ENCODE measurements around the gene ZNF276.
A peak's percentile ranks its signal among the peaks of the same experiment; 100 is the strongest.
"Not testable (repeated sequence)": the region's sequence is repeated elsewhere in the genome, so short reads cannot be mapped to it uniquely, and the experiment has no call there.

Gene ZNF276

DNA sequence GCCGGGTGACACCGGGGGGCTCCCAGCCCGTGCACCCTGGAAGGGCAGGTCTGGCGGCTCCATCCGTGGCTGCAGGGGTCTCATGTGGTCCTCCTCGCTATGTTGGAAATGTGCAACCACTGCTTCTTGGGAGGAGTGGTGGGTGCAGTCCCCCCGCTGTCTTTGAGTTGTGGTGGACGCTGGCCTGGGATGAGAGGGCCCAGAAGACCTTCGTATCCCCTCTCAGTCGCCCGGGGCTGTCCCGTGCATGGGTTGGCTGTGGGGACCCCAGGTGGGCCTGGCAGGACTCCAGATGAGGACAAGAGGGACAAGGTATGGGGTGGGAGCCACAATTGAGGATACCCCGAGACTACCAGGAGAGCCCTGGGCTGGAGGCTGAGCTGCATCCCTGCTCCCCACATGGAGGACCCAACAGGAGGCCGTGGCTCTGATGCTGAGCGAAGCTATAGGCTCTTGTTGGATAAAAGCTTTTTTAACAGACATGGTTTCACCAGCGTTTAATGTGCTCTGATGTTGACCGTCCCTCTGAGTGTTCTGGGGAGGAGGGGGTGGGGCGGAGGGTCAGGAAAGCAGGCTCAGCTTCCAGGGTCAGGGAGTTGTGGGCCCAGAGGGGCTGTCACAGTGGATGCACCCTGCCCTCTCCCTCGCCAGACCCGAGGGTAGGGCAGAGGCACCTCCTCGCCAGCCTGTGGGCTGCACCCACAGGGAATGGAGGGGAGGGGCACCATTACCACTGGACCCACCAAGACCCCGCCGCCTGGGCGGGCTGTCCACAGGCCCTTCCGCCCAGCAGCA, 25.3 kb upstream of the ZNF276 start:
- DNase-seq = no peak

DNA sequence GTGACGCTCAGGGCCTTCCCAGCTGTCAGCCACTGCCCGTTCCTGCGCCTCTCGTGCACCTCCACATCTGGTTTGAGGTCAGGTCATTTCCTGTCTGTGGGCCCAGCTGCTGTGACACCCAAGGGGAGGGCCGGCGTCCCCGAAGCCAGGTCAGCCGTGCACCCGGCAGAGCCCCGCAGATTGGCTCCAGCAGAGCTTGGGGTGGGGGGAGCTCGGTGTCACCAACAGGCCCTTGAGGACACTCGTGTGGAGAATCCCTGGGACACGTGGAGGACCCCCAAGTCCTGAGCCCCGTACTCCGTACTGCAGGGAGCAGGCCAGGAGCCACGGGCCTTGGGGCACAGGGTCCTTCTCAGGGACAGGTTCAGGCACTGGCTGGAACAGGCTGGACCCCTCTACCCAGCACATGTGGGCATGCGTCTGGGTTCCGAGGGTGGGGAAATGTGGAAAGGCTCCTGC, 24.6 kb upstream of the ZNF276 start:
- no peak for DNase-seq

DNA sequence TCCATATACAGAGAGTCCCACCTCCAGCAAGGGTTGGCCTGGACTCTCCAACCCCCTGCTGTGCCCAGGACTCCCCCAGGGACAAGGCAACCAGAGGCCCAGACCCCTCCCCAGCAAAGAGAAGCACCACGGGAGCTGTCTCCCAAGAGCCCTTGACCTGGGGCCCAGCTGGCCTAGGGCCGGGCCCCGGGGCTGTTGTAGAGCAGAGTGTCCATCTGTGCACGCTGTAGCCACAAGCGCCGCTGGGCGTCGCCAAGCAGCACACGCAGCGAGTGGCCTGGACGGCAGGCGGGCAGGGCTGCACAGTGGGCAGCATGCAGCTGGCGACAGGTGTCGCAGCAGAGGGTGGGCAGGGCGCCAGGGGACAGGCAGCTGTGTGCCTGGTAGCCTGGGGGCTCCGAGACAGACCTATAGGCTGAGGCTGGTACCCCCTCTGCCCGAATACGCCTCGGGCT, 24.1 kb upstream of the ZNF276 start:
- no peak for DNase-seq

DNA sequence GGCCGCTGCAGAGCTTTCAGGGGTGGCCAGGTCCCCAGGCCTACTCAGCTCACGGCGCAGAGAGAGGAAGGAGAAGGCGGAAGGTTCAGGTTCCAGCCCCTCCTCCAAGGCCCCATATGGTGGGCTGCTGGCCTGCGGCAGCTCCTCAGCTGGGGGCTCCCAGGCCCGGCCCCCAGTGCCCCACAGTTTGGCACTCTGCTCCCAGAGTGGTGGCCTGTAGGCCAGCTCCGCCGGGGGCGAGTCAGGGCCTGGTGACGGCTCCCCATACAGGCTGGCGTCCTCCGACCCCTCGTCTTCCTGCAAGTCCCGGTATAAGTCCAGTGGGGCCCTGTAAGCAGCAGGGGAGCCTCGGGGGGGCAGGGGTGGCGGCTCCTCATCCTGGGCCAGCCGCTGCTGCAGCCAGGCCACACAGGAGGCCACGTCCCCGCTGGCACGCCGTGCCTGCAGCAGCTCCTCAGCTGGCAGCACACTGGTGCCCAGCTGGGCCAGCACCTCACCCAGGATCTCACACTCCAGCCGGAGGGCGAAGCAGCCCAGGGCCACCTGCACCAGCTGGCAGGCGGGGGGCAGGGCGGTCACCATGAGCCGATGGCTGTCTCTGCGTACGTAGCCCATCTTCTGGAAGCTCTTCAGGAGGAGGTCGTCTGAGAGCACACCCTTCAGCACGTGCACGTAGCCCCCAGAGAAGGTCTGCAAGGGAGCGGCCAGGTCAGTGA, 23.6 kb upstream of the ZNF276 start:
- no peak for DNase-seq

DNA sequence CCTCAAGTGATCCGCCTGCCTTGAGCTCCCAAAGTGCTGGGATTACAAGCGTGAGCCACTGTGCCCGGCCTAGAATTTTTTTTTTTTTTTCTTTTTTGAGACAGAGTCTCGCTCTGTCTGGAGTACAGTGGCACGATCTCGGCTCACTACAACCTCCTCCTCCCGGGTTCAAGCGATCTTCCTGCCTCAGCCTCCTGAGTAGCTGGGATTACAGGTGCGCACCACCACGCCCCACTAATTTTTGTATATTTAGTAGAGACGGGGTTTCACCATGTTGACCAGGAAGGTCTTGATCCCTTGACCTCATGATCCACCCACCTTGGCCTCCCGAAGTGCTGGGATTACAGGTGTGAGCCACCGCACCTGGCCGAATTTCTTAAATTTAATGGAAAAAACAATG, 22.6 kb upstream of the ZNF276 start:
- not testable (repeated sequence) for DNase-seq

DNA sequence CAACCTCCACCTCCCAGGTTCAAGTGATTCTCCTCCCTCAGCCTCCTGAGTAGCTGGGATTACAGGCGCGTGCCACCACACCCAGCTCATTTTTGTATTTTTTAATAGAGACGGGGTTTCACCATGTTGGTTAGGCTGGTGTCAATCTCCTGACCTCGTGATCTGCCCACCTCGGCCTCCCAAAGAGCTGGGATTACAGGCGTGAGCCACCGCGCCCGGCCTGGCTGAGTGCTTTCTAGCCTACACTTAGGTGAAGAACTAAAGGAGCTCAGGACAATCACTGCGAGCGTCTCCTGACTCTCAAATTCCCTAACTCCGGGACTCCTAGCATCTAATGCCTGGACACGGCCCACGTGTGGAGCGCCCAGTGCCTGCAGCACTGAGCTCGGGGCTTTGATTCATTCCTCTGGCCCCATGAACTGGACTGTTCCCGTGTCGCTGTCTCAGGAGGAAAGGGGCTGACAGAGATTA, 21.7 kb upstream of the ZNF276 start:
- not testable (repeated sequence) for DNase-seq

DNA sequence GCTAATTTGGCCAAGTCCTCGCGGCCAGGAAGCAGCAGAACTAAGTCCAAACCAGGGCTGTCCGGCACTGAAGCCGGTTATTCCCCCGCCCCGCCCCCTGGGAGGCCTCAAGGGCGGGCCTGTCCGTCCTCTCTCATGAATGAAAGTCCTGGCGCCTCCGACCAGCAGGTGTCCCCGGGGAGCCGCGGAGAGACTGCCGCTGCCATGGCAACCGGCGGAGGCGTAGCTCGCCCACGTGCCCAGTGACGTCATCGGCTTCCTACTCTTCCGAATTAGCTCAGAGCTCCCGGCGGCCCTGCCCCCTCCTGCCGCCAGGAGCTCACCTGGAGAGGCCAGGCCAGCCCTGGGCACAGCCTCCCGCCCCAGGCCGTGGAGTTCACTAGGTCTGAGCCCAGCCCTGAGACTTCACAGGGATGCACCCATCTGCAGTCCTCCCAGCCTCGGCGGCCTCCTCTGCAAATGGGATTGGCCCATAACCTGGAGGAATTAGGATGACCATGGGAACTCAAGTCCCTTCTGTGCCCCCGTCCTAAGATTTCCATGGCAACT, 21.2 kb upstream of the ZNF276 start:
- DNase-seq = peak; percentile 95

DNA sequence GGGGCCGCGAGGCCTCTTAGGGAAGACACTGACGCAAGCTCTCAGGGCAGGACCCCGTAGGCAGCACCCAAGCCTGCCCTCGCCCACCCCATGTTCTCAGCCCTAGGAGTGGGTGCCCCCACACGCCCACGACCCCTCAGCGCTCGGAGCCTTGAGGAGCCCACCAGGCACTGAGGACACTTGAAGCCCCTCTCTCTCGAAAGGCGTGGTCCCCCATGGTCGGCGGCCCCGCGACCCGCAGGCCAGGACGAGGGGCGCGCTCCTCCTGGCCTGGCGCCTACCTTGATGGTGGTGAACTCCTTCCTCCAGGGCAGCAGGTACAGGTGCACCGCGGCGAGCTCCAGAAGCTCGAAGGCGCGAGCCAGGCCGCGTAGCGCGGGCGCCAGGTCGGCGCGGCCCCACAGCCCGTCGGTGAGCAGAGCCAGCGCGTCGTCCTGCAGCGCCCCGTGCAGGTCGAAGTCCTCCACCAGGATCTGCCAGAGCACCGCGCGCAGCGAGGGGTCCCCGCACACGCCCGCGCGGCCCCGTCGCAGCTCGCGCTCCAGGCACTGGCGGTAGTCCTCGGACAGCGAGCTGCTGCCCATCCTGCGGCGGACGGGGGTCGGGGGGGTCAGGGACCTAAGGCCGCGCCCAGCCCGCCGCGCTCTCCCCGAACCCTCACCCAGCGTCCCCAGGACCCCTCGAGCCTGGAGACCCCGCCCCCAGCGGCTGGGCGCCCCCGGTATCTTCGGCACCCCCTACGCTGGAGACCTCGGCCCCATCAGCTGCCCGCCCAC, 20.5 kb upstream of the ZNF276 start:
- peak; percentile 56 for DNase-seq

DNA sequence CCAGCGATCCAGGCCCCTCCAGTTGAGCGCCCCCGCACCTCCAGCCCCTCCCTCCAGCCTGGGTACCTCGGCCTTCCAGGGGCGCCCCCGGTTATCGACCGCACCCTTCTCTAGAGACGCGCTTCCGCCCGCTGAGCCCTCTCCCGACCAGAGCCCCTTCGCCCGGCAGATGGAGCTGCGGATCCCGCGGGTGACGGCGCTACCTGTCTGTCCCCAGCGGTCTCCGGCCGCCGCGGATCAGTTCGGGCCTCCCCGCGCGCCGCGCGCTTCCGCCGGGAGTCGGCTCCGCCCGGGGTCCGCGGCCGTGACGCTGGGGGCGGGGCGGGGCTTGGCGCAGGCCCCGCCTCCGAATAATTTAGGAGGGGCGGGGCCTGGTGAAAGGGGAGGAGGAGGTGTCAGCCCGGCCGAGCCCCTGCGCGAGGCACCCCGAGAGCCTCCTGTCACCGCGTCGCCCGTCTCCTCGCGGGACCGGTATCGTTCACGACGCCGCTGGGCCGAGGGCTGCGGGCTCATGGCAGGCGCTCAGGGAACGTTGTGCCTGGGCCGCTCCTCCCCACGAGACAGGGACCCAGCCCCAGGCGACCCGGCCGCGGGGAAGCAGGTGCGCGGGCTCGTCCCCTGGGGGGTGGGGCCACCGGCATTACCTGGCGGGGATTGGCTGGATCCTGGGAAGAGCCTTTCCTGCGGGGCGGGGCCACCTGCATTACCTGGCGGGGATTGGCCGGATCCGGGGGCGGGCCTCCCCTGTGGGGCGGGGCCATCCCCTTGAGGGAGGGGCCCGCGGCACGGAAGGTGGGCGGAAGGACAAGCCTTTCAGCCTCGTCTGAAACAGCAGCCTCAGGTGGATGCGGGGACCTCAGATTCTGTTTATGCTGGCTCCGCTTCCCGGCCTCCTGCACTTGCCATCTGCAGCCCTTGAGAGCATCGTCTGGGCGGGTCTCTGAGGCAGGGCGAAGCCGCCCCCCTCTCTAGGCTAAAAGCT, 19.6 kb upstream of the ZNF276 start, which contains the start of gene SPATA2L:
TSS of gene SPATA2L (minus strand) at position 281 of the 982 bp plus-strand sequence. CDS start 473 bp downstream, outside the sequence.
- peak; percentile 97 for DNase-seq

DNA sequence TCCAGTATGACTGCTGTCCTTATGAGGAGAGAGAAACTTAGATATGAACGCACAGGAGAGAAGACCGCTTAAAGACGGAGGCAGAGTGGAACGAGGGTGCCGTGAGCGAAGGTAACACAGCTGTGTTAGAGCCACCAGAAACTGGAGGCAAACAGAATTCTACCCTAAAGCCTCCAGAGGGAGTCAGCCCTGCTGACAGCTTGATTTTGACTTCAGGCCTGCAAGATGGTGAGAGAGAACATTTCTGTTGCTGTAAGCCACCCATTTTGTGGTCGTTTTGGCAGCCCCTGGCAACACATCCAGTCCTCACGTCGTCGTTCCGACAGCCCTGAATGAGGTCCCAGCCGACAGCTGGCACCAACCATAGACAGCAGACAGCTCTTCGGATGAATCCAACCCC, 17.1 kb upstream of the ZNF276 start:
- no peak for DNase-seq

DNA sequence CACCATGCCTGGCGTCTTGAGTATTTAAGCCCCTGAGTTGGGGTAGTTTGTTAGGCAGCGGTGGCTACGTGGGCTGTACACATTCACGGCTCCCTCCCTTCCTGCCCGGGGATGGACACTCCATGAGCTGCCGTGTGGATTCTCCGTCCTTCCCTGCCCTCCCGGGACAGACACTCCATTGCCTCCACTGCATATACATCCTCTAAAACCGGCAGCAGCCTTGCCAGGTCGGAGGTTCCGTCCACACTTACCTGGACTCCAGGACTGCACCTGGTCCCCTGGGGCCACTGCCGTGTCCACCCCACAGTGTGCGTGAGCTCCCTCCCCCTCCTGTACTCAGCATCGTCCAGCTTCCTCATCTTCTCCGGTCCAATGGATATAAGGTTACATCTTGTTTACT, 16.3 kb upstream of the ZNF276 start:
- DNase-seq = no peak

DNA sequence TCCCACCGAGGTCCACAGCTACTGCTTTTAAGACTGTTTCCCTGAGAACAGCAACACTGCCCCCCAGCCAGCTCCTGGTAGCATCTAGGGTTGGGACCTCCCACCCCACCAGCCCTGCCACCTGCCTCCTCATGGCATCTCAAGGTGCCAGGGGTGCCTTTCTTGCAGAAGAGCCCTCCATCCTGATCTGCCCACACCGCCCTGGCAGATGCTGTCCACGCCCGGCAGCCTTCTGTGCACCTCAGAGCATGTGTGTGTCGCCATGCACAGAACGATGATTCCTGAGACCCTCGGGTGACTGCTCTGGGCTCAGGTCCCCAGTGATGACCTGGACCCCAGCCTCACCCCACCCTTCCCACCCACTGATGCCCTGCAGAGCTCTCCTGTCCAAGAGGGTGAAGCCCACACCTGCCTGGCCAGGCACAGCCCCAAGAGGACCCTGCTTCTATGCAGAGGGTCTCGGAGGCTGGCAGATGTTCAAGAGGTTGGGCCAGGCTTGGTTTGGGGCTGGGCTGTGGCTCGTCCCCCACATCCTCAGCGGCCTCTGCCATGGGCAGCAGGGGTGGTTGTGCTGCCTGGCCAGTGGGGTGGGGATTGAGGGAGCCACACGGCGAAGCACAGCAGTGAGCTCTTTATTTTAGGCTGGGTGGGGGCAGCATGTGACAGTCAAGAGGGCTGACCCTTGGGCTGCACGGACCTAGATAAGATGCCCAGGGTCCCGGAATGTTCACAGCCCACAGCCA, 14.6 kb upstream of the ZNF276 start:
- DNase-seq = no peak

DNA sequence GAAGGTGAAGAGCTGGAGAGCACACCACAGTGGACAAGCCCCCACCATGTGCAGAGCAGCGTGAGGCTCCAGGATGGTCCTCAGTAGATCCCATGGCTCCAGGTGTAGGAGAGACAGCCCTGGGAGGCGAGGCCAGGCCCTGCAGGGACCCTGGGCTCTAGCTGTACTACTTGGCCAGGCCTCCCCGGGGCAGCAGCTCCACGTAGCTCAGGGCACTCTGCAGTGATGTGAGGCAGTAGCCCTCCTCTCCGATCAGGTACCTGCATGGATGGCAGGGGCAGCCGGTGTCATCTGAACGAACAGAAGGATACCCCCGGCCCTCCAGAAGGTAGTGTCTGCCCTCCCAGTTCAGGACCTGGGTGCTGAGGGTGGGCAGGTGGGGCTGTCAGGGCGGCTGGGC, 13.6 kb upstream of the ZNF276 start:
- no peak for DNase-seq

DNA sequence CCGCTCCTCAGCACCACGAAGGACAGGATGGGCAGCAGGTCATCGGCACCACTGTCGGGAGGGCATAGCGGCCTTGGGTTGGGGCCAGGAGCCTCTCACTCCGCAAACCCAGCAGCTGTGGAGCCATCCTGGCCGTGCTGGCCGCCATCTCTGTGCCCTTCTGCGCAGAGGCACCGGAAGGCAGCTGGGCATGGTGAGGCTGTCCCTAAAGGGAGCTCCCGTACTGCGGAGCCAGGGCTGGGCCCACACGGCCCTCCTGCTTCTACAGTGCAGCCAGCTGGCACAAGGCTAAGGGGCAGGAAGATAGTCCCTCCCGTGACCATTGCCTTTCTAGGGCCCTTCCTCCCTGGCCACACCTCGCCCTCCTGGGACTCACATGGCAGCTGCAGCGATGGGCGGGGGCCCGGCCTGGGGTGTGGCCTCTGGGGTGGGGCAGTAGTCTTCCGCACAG, 12.8 kb upstream of the ZNF276 start:
- DNase-seq = no peak

DNA sequence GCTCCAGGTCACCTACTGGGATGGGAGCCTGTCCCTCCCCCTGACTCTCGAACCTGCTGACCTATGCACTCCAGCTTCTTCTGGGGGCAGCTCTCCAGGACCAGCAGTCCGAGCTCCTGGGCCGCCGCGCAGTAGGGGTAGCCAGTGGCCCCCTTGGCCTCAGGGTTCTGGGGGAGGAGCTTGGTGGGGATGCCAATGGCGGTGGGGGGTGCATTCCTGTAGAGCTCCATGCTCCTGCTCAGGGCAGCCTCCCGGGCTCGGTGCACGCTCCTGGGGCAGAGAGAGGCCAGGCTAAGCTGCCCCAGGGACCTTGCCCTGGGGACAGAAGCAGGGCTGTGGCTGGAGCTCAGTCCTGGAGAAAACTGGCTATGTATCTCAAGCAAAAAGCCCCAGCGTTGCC, 12.2 kb upstream of the ZNF276 start:
- no peak for DNase-seq

DNA sequence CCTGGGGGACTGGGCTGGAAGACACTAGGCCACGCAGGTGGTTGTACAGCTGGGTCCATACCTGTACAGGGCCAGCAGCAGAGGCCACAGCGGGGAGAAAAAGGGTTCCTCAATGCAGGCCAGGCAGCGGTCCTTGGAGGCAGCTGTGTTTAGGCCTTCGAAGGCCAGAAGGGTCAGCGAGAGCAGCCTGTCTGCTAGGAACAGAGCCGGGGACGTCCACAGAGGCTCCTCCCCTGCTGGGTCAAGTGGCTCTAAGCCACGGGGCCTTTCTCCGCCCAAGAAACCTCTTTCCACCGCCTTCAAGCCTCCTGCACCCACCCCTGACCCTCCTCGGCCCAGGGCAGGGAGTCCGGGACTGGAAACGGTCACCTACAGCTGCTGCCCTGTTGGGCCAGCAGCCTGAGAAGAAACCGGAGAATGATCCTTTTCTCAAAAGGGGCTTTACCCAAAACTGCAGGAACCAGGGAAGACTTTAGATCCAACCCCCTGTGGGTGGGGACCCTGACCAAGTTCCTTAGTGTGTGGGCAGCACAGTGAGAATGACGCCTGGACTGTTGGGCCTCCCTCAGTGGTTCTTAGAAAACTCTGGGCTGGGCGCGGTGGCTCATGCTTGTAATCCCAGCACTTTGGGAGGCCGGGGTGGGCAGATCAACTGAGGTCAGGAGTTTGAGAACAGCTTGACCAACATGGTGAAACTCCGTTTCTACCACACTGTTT, 11.5 kb upstream of the ZNF276 start:
- no peak for DNase-seq

DNA sequence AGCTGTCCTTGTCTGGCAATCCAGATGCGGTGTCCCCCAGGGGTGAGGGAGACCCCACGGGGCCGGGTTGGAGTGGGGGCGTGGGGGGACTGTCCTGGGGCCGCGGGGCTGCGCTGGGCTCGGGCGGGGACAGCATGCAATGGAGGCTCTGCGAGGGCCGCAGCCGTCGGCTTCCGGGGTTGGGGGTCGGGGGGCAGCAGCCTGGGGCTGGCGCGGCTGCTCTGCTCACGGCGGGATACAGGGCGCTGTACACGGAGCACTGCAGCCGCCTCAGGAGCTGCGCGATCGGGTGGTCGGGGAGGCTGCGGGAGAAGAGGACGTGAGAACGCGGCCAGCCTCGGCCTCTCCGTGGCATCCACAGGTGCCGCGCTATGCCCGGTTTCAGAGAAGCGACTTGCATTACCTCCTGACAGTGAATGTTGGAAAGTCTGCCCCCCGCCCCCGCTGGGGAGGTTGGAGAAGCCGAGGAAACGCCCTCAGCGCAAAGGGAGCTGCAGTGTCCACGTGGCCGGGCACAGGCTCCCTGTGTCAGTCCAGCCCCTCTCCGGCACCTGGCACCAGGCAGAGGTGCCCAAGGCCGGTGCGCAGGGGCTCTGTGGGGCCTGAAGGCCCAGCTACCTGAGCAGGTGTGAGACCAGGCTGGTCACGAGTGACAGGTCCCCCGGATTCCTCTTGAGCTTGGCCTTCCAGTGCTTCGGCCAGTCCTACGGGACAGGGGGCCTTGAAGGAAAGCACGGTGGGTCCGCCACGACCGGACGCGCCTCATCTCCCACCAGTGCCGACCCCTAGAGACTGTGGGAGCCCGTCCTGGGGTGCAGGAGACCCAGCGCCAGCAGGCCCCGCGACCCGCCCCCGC, 10.4 kb upstream of the ZNF276 start:
- DNase-seq = no peak

DNA sequence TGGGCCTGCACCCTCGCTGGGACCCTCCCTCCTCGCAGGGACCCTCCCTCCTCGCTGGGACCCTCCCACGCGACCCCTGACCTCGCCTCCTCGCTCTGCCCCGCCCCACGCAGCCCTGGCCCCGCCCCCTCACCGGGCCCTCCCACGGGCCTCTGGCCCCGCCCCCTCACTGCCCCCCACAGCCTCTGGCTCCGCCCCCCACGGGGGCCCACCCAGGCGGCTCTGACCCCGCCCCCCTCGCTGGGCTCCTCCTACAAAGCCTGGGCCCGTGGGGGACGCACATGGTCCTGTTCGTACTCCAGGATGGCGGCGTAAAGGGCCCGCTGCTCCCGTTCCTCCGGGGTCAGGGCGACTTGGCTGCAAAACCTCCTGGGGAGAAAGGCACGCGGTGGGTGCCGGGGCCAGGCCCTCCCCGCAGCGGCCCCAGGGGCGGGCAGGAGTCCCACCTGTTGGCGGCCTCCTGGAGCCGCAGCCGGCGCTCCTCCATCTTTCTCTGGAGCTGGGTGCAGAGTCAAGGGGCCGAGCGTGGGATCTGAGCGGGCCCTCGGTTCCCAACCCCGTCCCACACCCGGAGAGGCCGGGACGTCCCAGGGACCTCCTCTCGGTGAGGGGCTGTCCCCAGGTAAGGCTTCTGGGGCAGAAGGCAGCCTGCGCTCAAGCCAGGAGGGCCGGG, 9.6 kb upstream of the ZNF276 start:
- DNase-seq = peak; percentile 77
